Choroid plexus epithelial cell (primary cell): ENCODE results near the gene IL11.

ENCODE experiments used
- DNase-seq: peaks from one replicate; pipeline ENCODE4 v3.0.0-alpha.2; 2010; ENCODE audit warnings: low read depth
- H3K4me3 ChIP-seq: 2 replicates; pipeline ENCODE4 v1.5.1; 2011; ENCODE audit warnings: low read depth, mild to moderate bottlenecking, control low read depth, low read length, moderate library complexity
- TF ChIP-seq, protein P1 (sequence below): conservative IDR thresholded peaks from 2 replicates; pipeline ENCODE4 v1.5.1; 2011; ENCODE audit warnings: low read depth, mild to moderate bottlenecking, control low read depth, inconsistent platforms, low read length, moderate library complexity

IL11 gene

DNA sequence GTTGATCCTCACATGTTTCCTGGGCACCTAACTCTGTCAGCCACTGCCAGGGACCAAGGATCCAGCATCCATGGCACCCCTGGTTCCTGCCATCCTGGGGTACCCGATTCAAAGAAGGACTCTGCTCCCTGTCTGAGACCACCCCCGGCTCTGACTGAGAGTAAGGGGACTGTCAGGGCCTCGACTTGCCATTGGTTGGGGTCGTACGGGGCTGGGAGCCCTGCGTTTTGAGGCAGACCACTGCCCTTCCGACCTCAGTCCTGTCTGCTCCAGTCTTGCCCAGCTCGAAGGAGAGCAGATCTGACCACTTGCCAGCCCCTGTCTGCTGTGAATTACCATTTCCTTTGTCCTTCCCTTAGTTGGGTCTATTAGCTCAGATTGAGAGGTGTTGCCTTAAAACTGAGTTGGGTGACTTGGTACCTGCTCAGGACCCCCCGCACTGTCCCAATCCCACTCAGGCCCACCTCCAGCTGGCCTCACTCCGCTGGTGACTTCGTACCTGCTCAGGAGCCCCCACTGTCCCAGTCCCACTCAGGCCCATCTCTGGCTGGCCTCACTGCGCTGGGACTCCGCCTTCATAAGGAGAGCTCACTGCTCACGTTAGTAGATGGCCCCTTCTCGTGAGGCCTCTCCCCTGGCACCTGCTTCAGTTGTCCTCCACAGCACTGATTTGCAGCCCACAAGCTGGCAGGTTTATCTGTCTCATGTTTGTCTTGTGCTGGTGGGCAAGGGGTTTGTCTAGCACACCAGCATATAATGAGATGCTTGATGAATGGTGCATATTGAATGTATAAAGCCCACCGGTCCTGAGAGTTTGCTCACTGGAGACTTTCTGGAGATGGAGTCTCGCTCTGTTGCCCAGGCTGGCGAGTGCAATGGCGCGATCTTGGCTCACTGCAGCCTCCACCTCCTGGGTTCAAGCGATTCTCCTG is 19.4 kb upstream of the IL11 start:
- H3K4me3 ChIP-seq, result no peak overlapping the region
- no peak for DNase-seq
- TF ChIP-seq, protein P1, sequence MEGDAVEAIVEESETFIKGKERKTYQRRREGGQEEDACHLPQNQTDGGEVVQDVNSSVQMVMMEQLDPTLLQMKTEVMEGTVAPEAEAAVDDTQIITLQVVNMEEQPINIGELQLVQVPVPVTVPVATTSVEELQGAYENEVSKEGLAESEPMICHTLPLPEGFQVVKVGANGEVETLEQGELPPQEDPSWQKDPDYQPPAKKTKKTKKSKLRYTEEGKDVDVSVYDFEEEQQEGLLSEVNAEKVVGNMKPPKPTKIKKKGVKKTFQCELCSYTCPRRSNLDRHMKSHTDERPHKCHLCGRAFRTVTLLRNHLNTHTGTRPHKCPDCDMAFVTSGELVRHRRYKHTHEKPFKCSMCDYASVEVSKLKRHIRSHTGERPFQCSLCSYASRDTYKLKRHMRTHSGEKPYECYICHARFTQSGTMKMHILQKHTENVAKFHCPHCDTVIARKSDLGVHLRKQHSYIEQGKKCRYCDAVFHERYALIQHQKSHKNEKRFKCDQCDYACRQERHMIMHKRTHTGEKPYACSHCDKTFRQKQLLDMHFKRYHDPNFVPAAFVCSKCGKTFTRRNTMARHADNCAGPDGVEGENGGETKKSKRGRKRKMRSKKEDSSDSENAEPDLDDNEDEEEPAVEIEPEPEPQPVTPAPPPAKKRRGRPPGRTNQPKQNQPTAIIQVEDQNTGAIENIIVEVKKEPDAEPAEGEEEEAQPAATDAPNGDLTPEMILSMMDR, result no peak

DNA sequence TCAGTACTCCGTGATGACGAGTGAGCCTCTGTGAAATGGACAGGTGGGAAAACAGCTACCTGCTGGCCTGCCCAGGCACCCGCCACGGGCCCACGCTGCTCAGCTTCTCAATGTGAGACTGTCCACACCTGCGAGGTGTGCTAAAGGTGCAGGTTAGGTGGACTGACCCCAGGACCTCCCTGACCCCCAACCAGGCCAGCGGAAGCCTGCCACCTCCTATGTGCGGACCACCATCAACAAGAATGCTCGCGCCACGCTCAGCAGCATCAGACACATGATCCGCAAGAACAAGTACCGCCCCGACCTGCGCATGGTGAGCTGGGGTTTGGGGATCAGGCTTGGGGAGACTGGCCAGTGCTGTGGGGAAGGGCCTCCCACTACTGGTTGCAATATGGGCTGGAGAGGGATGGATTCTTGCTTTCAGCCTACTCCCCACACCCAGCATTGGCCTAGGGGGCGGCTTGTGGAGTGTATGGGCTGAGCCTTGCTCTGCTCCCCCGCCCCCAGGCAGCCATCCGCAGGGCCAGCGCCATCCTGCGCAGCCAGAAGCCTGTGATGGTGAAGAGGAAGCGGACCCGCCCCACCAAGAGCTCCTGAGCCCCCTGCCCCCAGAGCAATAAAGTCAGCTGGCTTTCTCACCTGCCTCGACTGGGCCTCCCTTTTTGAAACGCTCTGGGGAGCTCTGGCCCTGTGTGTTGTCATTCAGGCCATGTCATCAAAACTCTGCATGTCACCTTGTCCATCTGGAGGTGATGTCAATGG is 17.7 kb upstream of the IL11 start:
- no peak for DNase-seq
- TF ChIP-seq, protein P1, result no peak
- peak overlapping the region; percentile 77 for H3K4me3 ChIP-seq

DNA sequence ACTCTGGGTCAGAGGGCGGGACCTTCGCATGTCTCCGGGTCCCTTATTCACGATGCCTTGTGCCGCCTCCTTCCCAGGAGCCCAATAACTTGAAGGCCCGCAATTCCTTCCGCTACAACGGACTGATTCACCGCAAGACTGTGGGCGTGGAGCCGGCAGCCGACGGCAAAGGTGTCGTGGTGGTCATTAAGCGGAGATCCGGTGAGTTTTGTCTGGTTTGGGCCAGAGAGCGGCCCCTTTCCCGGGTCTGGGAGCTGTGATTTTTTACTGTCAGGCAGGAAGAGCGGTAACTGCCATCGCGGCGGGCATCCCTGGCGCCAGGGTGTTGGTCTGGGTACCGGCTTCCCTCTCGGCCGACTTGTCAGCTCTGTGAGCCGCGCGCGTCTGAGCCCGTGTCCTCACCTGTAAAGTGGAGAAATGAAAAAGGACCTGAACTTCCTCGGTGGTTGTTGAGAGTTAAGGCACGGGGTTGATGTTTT is 16.3 kb upstream of the IL11 start:
- TF ChIP-seq, protein P1, result no peak
- H3K4me3 ChIP-seq, result peak overlapping the region; percentile 77
- DNase-seq, result no peak

DNA sequence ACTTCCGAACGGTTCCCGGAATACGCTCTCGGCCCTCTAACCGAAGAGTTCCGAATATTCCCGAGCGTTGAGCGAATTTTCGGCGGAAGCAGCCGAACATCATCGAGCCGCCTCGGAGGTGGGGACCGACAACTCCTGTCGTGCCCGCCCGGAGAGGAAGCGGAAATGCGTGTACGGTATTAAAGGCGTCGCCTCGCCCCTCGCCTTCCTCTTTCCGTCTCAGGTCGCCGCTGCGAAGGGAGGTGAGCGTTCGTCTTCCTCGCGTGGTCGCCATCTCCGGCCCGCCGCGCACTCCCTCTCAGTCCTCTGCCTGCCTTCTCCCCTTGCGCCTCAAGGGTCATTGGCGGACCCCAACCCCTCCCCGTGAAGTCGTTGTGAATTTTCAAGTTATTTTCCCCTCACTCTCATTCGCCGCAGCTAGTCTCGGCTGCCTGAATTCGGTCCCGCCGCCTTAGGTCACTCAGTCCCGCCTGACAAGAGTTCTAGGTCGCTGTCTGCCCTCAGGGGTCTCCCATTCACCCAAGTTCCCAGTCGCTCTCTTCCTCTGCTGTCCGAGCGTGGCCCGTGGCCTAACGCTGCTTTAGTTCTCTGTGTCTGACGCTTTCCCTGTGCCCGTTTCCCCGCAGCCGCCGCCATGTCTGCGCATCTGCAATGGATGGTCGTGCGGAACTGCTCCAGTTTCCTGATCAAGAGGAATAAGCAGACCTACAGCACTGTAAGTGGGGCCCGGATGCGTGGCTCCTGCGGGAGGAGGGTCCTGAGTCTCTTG is 15.6 kb upstream of the IL11 start, which contains the start of gene RPL28:
Gene RPL28 (plus strand): TSS at position 209 of the 769 bp plus-strand sequence. CDS start 426 bp downstream, at position 635.
- peak; percentile 99 for DNase-seq
- H3K4me3 ChIP-seq, result peak within 1 kb of the TSS; percentile 77
- TF ChIP-seq, protein P1, result no peak

DNA sequence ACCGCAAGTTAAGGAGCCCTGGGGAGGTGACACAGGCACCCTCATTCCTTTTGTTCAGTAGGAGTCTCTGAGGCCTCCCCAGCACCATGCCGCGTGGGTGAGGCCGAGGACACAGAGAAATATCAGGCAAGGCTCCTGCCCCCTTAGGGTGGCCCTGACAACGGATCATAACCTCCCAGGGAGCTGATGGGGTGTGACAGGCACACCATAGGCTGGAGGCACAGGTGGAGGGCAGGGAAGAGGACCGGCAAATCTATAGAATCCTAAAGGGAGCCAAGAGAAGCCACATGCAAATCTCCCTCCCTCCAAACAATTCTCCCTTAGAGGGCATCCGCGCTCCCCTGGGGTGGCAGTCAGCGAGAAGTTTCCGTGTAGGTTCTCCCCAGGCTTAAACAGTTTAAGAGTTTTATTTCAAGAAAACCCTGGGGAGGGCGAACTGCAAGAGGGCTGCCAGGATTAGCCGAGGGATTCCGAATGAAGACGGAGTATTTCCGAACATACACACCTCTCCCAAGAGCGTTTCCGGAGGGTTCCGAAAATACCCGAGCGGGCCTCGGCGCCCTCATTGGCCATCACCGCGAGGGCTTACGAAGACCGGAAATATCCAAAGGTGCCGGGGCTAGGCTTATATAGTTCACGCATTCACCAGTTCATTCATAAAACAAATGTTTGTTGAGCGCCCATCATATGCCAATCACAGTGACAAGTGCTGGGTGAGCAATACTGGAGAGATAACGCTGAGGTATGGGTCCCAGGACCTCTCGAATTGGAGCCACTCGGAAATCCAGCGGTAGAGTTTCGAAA is 14.9 kb upstream of the IL11 start:
- TF ChIP-seq, protein P1, result no peak
- peak overlapping the region; percentile 59 for H3K4me3 ChIP-seq
- peak; percentile 98 for DNase-seq
